IMR-90 (cell line): Measurements from ENCODE around the gene NSD2. TPM values are rescaled to one million over a fixed set of nuclear protein-coding genes. Genes with fewer than 3 reads are reported as not detected.

Experiments used
- ATAC-seq: fragments of 200-7000 bp; cut with Tn5 transposase; 2 replicates; pipeline ENCODE4 v1.9.1; 2020; ENCODE audit warnings: low read depth, mild to moderate bottlenecking, moderate library complexity
- BruUV-seq: library from RNA; stranded (reverse); fragments of 400-500 nt; replicated peaks from 2 replicates; lab custom pipeline; 2021; lab: Mats Ljungman, UMichigan
- CTCF ChIA-PET: fragments of 300-600 bp; formaldehyde crosslinking; extraction: SDS; loops from one replicate; lab custom pipeline; 2021; ENCODE audit warnings: antibody characterized with exemption; lab: Yijun Ruan, JAX
- POLR2A ChIA-PET: fragments of 300-600 bp; sonication (Branson Sonifier 250); formaldehyde crosslinking; loops from one replicate; lab custom pipeline; 2022; ENCODE audit warnings: antibody characterized with exemption; ENCODE audit not compliant: unreplicated experiment; lab: Charles Lee
- DNase-seq: peaks from one replicate; pipeline ENCODE4 v3.0.0; 2013
- H2AFZ ChIP-seq: replicated peaks from 2 replicates; pipeline ENCODE3; 2013; ENCODE audit warnings: low read length, mild to moderate bottlenecking; ENCODE audit not compliant: poor library complexity
- H2AK5ac ChIP-seq: 2 replicates; pipeline ENCODE4 v1.6.1; 2013; ENCODE audit warnings: low read depth, low read length, inconsistent platforms
- H2AK9ac ChIP-seq: replicated peaks from 2 replicates; pipeline ENCODE3; 2013; ENCODE audit warnings: mild to moderate bottlenecking, low read depth, low read length, moderate library complexity; ENCODE audit not compliant: poor library complexity
- H2BK120ac ChIP-seq: 2 replicates; pipeline ENCODE4 v1.6.1; 2013; ENCODE audit warnings: low read depth, low read length, inconsistent platforms
- H2BK15ac ChIP-seq: 3 replicates; pipeline ENCODE4 v1.6.1; 2013; ENCODE audit warnings: low read depth, low read length, inconsistent platforms
- H2BK20ac ChIP-seq: 2 replicates; pipeline ENCODE4 v1.6.1; 2013; ENCODE audit warnings: low read depth, mild to moderate bottlenecking, inconsistent platforms, low read length, moderate library complexity
- H2BK5ac ChIP-seq: 2 replicates; pipeline ENCODE4 v1.6.1; 2013; ENCODE audit warnings: mild to moderate bottlenecking, low read depth, low read length, inconsistent platforms; ENCODE audit not compliant: poor library complexity, severe bottlenecking
- H3K14ac ChIP-seq: replicated peaks from 2 replicates; pipeline ENCODE4 v1.6.1; 2013; ENCODE audit warnings: low read depth, low read length, inconsistent platforms
- H3K18ac ChIP-seq: 2 replicates; pipeline ENCODE4 v1.6.1; 2013; ENCODE audit warnings: low read depth, low read length, control low read depth
- H3K23ac ChIP-seq: 2 replicates; pipeline ENCODE4 v1.6.1; 2013; ENCODE audit warnings: low read depth, low read length, inconsistent platforms
- H3K27ac ChIP-seq: 2 replicates; pipeline ENCODE4 v1.5.1; 2013; ENCODE audit warnings: mild to moderate bottlenecking, control low read depth, low read length; ENCODE audit not compliant: insufficient read depth
- H3K27me3 ChIP-seq: 2 replicates; pipeline ENCODE4 v1.6.1; 2013; ENCODE audit warnings: low read length; ENCODE audit not compliant: control insufficient read depth, insufficient read depth
- H3K36me3 ChIP-seq: 2 replicates; pipeline ENCODE4 v1.6.1; 2013; ENCODE audit warnings: low read length, mixed read lengths; ENCODE audit not compliant: control insufficient read depth, insufficient read depth
- H3K4ac ChIP-seq: 2 replicates; pipeline ENCODE4 v1.6.1; 2013; ENCODE audit warnings: low read depth, low read length, inconsistent platforms
- H3K4me1 ChIP-seq: 2 replicates; pipeline ENCODE4 v1.6.1; 2013; ENCODE audit warnings: low read length, mixed read lengths; ENCODE audit not compliant: control insufficient read depth, insufficient read depth
- H3K4me2 ChIP-seq: 2 replicates; pipeline ENCODE4 v1.6.1; 2013; ENCODE audit warnings: low read depth, mild to moderate bottlenecking, control low read depth, low read length, moderate library complexity
- H3K4me3 ChIP-seq: 2 replicates; pipeline ENCODE4 v1.5.1; 2013; ENCODE audit warnings: low read depth, mild to moderate bottlenecking, control low read depth, low read length, moderate library complexity; ENCODE audit not compliant: insufficient read depth
- H3K56ac ChIP-seq: 2 replicates; pipeline ENCODE4 v1.6.1; 2013; ENCODE audit warnings: low read length, inconsistent platforms; ENCODE audit not compliant: insufficient read depth; ENCODE audit errors: extremely low read depth
- H3K79me1 ChIP-seq, 2 experiments: 2 replicates each; pipeline ENCODE4 v1.6.1; 2013; ENCODE audit warnings: low read length in 2 of 2, inconsistent platforms in 1 of 2, low read depth in 1 of 2
- H3K9ac ChIP-seq: 2 replicates; pipeline ENCODE4 v1.6.1; 2013; ENCODE audit warnings: low read depth, low read length, control low read depth
- H3K9me1 ChIP-seq: 2 replicates; pipeline ENCODE4 v1.6.1; 2013; ENCODE audit warnings: low read length, inconsistent platforms; ENCODE audit not compliant: insufficient read depth
- H3K9me3 ChIP-seq: 2 replicates; pipeline ENCODE4 v1.6.1; 2013; ENCODE audit warnings: low read length; ENCODE audit not compliant: control insufficient read depth, insufficient read depth
- H4K20me1 ChIP-seq: 2 replicates; pipeline ENCODE4 v1.6.1; 2013; ENCODE audit warnings: low read length, inconsistent platforms; ENCODE audit not compliant: insufficient read depth
- H4K5ac ChIP-seq: 2 replicates; pipeline ENCODE4 v1.6.1; 2013; ENCODE audit warnings: mild to moderate bottlenecking, low read depth, low read length, control low read depth
- H4K8ac ChIP-seq, 2 experiments: 2 replicates each; pipeline ENCODE4 v1.6.1; 2013; ENCODE audit warnings: low read depth in 2 of 2, low read length in 2 of 2, control low read depth in 1 of 2, inconsistent platforms in 1 of 2
- H4K91ac ChIP-seq: 2 replicates; pipeline ENCODE4 v1.6.1; 2013; ENCODE audit warnings: low read depth, low read length, inconsistent platforms; ENCODE audit not compliant: insufficient read depth
- BHLHE40 ChIP-seq: fragments of 150-350 bp; IDR thresholded peaks from 2 replicates; pipeline ENCODE4 v1.6.1; 2016; ENCODE audit warnings: mild to moderate bottlenecking, low read depth, low read length
- CEBPB ChIP-seq: IDR thresholded peaks from 2 replicates; pipeline ENCODE4 v1.6.1; 2012; ENCODE audit warnings: low read depth, low read length, improper control_type of control experiment
- FOS ChIP-seq: fragments of 150-350 bp; IDR thresholded peaks from 2 replicates; pipeline ENCODE4 v1.6.1; 2016; ENCODE audit warnings: low read depth, low read length
- MXI1 ChIP-seq: IDR thresholded peaks from 2 replicates; pipeline ENCODE4 v1.6.1; 2012; ENCODE audit warnings: low read depth, mild to moderate bottlenecking, low read length, moderate library complexity, borderline replicate concordance
- NFE2L2 ChIP-seq: fragments of 150-350 bp; IDR thresholded peaks from 2 replicates; pipeline ENCODE4 v1.6.1; 2016; ENCODE audit warnings: low read depth, mild to moderate bottlenecking, low read length
- WGBS, 2 experiments: methylation state at CpG; one replicate each; pipeline versions ENCODE4 v1.1.5 to v1.1.7; 2013; ENCODE audit warnings: missing lambda C conversion rate in 2 of 2; ENCODE audit not compliant: insufficient read length in 1 of 2; ENCODE audit errors: extremely low coverage in 2 of 2; 5-methylcytosine and 5-hydroxymethylcytosine counted together
- dilution Hi-C: fragments of 300-500 bp; cut with HindIII; formaldehyde crosslinking; loops from one replicate; pipeline ENCODE4 v1.14.3; 2018; ENCODE audit warnings: low sequenced_read_pairs; ENCODE audit not compliant: unreplicated experiment
- in situ Hi-C: fragments of 300-500 bp; cut with MboI; formaldehyde crosslinking; loops from 3 replicates; pipeline ENCODE4 v1.14.3; 2019; ENCODE audit warnings: low sequenced_read_pairs, inconsistent platforms, mixed read lengths
- intact Hi-C: fragments of 100-400 bp; cut with micrococcal nuclease; formaldehyde crosslinking; loops from 2 replicates; pipeline ENCODE4 v1.10.0; 2022
- polyA plus RNA-seq, 3 experiments: library from polyadenylated mRNA; depleted of rRNA; stranded (reverse); fragments of >200 nt; gene quantifications; 2 replicates each; pipeline ENCODE4 v1.2.3, GENCODE V29; 2012; ENCODE audit warnings: low replicate concordance in 1 of 3
- total RNA-seq: library from RNA; depleted of rRNA; stranded (reverse); fragments of >200 nt; gene quantifications from 2 replicates; pipeline ENCODE4 v1.2.3, GENCODE V29; 2012
- TF ChIP-seq, protein P1 (sequence below): fragments of 150-350 bp; IDR thresholded peaks from 2 replicates; pipeline ENCODE4 v1.6.1; 2016; ENCODE audit warnings: low read depth, mild to moderate bottlenecking, low read length, moderate library complexity, borderline replicate concordance

NSD2 gene
- total and polyA plus RNA-seq, 2 of the 4 experiments (the other 2 are of a cell fraction), result 35.9 to 68.1 TPM

DNA sequence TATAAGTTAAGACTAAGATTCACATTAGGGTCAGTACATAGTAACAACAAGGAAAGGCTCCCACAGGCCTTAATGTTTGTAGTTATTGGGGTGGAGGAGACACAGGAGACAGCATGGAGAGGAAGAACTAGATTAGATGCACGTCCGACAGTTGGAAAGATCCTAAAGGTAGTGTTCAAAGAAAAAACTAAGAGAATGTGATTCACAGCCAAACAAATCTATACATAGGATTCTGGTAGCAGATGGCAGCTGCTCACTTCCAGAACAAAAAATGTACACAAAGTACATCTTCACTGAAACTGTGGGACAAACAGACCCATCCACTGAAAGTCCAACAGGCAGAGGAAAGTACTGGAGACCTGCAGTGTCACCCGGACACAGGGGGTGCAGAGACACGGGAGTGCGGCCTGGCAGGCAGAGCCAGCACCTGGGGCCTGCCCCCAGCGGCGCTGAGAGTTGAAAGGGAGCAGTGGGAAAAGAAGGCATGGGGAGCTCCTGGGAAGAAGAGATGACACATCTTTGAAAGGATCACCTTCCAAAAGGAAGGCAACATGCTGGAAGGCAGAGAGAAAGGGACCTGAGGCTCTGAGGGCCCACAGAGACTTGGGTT lies 97.6 kb downstream of the NSD2 start:
- CTCF ChIA-PET, result no interaction called here
- in situ Hi-C loops, result no loop called here
- no peak for TF ChIP-seq BHLHE40
- no peak for TF ChIP-seq CEBPB
- TF ChIP-seq FOS, result no peak
- TF ChIP-seq, protein P1, sequence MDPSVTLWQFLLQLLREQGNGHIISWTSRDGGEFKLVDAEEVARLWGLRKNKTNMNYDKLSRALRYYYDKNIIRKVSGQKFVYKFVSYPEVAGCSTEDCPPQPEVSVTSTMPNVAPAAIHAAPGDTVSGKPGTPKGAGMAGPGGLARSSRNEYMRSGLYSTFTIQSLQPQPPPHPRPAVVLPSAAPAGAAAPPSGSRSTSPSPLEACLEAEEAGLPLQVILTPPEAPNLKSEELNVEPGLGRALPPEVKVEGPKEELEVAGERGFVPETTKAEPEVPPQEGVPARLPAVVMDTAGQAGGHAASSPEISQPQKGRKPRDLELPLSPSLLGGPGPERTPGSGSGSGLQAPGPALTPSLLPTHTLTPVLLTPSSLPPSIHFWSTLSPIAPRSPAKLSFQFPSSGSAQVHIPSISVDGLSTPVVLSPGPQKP, result no peak
- no peak for TF ChIP-seq MXI1
- no peak for TF ChIP-seq NFE2L2
- ATAC-seq (no peak), DNase-seq (no peak)
- no peak overlapping the region for H2BK15ac ChIP-seq
- H3K36me3 ChIP-seq, result peaks cover 23% of the 10 kb centered on the region
- dilution Hi-C loops, result no loop called here
- no peak overlapping the region for H3K18ac ChIP-seq
- H2BK5ac ChIP-seq, result no peak overlapping the region
- H3K27me3 ChIP-seq, result no peaks in the 10 kb centered on the region
- no peak overlapping the region for H3K4me2 ChIP-seq
- no peak overlapping the region for H3K4ac ChIP-seq
- H2AK9ac ChIP-seq, result no peak overlapping the region
- H3K23ac ChIP-seq, result no peak overlapping the region
- no peak overlapping the region for H3K56ac ChIP-seq
- no peak overlapping the region for H2BK20ac ChIP-seq
- H4K5ac ChIP-seq, result no peak overlapping the region
- H3K4me3 ChIP-seq, result no peak overlapping the region
- no peaks in the 10 kb centered on the region for H3K4me1 ChIP-seq
- no CpG with 5 or more reads among the region's 7 CpGs for WGBS, 2 experiments
- no peaks in the 10 kb centered on the region for H3K9me3 ChIP-seq
- intact Hi-C loops, result no loop called here
- H4K8ac ChIP-seq, result no peak overlapping the region
- no peak overlapping the region for H2BK120ac ChIP-seq
- no TSS peak for BruUV-seq
- no peak overlapping the region for H3K27ac ChIP-seq
- H2AFZ ChIP-seq, result no peak overlapping the region
- no peak overlapping the region for H2AK5ac ChIP-seq
- no peaks in the 10 kb centered on the region; the same call in 1 of the 2 replicates for H4K20me1 ChIP-seq
- H3K9me1 ChIP-seq, result 0 out of 2 replicates have a peak, but pooled peaks cover 4% of the 10 kb centered on the region
- no peak overlapping the region for H3K14ac ChIP-seq
- H3K9ac ChIP-seq, result no peak overlapping the region
- H3K79me1 ChIP-seq, result peaks cover 9 to 51% of the 10 kb centered on the region in 2 experiments
- H4K91ac ChIP-seq, result no peak overlapping the region
- POLR2A ChIA-PET, result no interaction called here
